Endothelial cell of umbilical vein (primary cell): ENCODE results near the gene MS4A15. TPM values are rescaled to one million over a fixed set of nuclear protein-coding genes. Genes with fewer than 3 reads are reported as not detected.

Experiments
- BruUV-seq: library from RNA; stranded (reverse); fragments of 400-500 nt; replicated peaks from 2 replicates; lab custom pipeline; 2021; lab: Mats Ljungman, UMichigan
- CTCF ChIA-PET: fragments of 300-600, 350-600 bp; sonication (Branson Sonifier 250); formaldehyde crosslinking; loops from one replicate; lab custom pipeline; 2021; ENCODE audit warnings: antibody characterized with exemption, inconsistent platforms; lab: Charles Lee
- POLR2A ChIA-PET: fragments of 300-600, 350-600 bp; sonication (Branson Sonifier 250); formaldehyde crosslinking; loops from one replicate; lab custom pipeline; 2021; ENCODE audit warnings: antibody characterized with exemption, inconsistent platforms; lab: Charles Lee
- DNase-seq: peaks from one replicate; pipeline ENCODE4 v3.0.0-alpha.2; 2011; ENCODE audit warnings: low read depth, low spot score
- FAIRE-seq: peaks from 2 replicates; lab custom pipeline; 2011; peaks lifted over from hg19 to GRCh38; lab: Jason Lieb, UNC
- H2AFZ ChIP-seq: 2 replicates; pipeline ENCODE4 v1.6.0; 2012; ENCODE audit warnings: low read depth, low read length, control low read depth, inconsistent platforms
- H3K27ac ChIP-seq: 2 replicates; pipeline ENCODE4 v1.5.1; 2011; ENCODE audit warnings: low read depth, mild to moderate bottlenecking, control low read depth, low read length, moderate library complexity; ENCODE audit not compliant: insufficient read depth
- H3K27me3 ChIP-seq, 2 experiments: 2 replicates each; pipeline versions ENCODE4 v1.6.0 to v1.6.1; 2011; ENCODE audit warnings: low read length in 2 of 2, mixed read lengths in 1 of 2; ENCODE audit not compliant: control insufficient read depth in 2 of 2, insufficient read depth in 2 of 2
- H3K36me3 ChIP-seq, 2 experiments: 2 replicates in 1 of 2; 3 replicates in 1 of 2; pipeline ENCODE4 v1.5.1; 2011; ENCODE audit warnings: low read length in 2 of 2, mild to moderate bottlenecking in 1 of 2, moderate library complexity in 1 of 2; ENCODE audit not compliant: control insufficient read depth in 2 of 2, insufficient read depth in 2 of 2; ENCODE audit errors: extremely low read depth in 1 of 2
- H3K4me1 ChIP-seq: 3 replicates; pipeline ENCODE4 v1.5.1; 2011; ENCODE audit warnings: mild to moderate bottlenecking, low read length; ENCODE audit not compliant: control insufficient read depth, insufficient read depth; ENCODE audit errors: extremely low read depth
- H3K4me2 ChIP-seq: 2 replicates; pipeline ENCODE4 v1.6.1; 2011; ENCODE audit warnings: low read length, control low read depth, mixed read lengths; ENCODE audit not compliant: insufficient read depth
- H3K4me3 ChIP-seq, 3 experiments: fragments of 200-600 bp in 1 of 3; sonication (generic), shearing (Covaris generic) in 1 of 3; replicated peaks in 1 of 3; 2 replicates each; pipeline ENCODE4 v1.5.1; 2011 to 2016; ENCODE audit warnings: control low read depth in 3 of 3, low read length in 3 of 3, mild to moderate bottlenecking in 2 of 3, inconsistent platforms in 1 of 3, low read depth in 1 of 3, moderate library complexity in 1 of 3; ENCODE audit not compliant: insufficient read depth in 1 of 3
- H3K79me2 ChIP-seq: 2 replicates; pipeline ENCODE4 v1.6.0; 2012; ENCODE audit warnings: low read length, inconsistent platforms; ENCODE audit not compliant: control insufficient read depth, insufficient read depth
- H3K9ac ChIP-seq: replicated peaks from 2 replicates; pipeline ENCODE3; 2011; ENCODE audit warnings: low read length, control low read depth; ENCODE audit not compliant: insufficient read depth; ENCODE audit errors: extremely low read depth
- H3K9me1 ChIP-seq: replicated peaks from 3 replicates; pipeline ENCODE4 v1.6.0; 2011; ENCODE audit warnings: mild to moderate bottlenecking, low read length; ENCODE audit not compliant: control insufficient read depth, insufficient read depth; ENCODE audit errors: extremely low read depth
- H3K9me3 ChIP-seq: replicated peaks from 2 replicates; pipeline ENCODE4 v1.5.1; 2012; ENCODE audit warnings: low read length, inconsistent platforms; ENCODE audit not compliant: control insufficient read depth, insufficient read depth
- H4K20me1 ChIP-seq: replicated peaks from 2 replicates; pipeline ENCODE3; 2011; ENCODE audit warnings: mild to moderate bottlenecking, low read length; ENCODE audit not compliant: control insufficient read depth, insufficient read depth; ENCODE audit errors: extremely low read depth
- EZH2 ChIP-seq: IDR thresholded peaks from 2 replicates; pipeline ENCODE4 v1.6.1; 2012; ENCODE audit warnings: borderline replicate concordance, low read depth, mild to moderate bottlenecking, moderate library complexity, low read length, inconsistent platforms; ENCODE audit not compliant: severe bottlenecking
- FOS ChIP-seq: IDR thresholded peaks from 2 replicates; pipeline ENCODE4 v1.6.1; 2011; ENCODE audit warnings: mild to moderate bottlenecking, low read length, moderate library complexity, borderline replicate concordance; ENCODE audit not compliant: insufficient read depth
- GATA2 ChIP-seq: IDR thresholded peaks from 2 replicates; pipeline ENCODE4 v1.7.0; 2011; ENCODE audit warnings: low read depth, mild to moderate bottlenecking, moderate library complexity, mixed read lengths, low read length; ENCODE audit not compliant: insufficient read length, insufficient read depth
- JUN ChIP-seq: IDR thresholded peaks from 2 replicates; pipeline ENCODE4 v1.6.1; 2011; ENCODE audit warnings: borderline replicate concordance, low read depth; ENCODE audit not compliant: insufficient read length, insufficient read depth
- MYC ChIP-seq: IDR thresholded peaks from one replicate; pipeline ENCODE4 v1.6.1; 2011; ENCODE audit warnings: mild to moderate bottlenecking, low read depth, low read length
- POLR2A ChIP-seq: IDR thresholded peaks from 2 replicates; pipeline ENCODE4 v1.6.1; 2012; ENCODE audit warnings: low read depth, mild to moderate bottlenecking, control low read depth, low read length
- POLR2AphosphoS5 ChIP-seq: IDR thresholded peaks from 2 replicates; pipeline ENCODE4 v1.6.1; 2012; ENCODE audit warnings: low read depth, mild to moderate bottlenecking, control low read depth, low read length, moderate library complexity; ENCODE audit not compliant: insufficient read depth
- dilution Hi-C: fragments of 300-500 bp; cut with MboI; formaldehyde crosslinking; loops from one replicate; pipeline ENCODE4 v1.15.0; 2019; ENCODE audit warnings: low sequenced_read_pairs; ENCODE audit not compliant: extremely low pct_ligation_motif_present
- intact Hi-C: fragments of 100-400 bp; cut with micrococcal nuclease; formaldehyde crosslinking; loops from one replicate; pipeline ENCODE4 v1.10.0; 2022
- polyA plus RNA-seq, 4 experiments: library from polyadenylated mRNA; depleted of rRNA in 3 of 4; stranded (reverse) in 3 of 4; unstranded in 1 of 4; fragments of >200 nt; gene quantifications; 2 replicates each; pipeline versions ENCODE4 v1.2.1 to v1.2.3, GENCODE V29; 2011 to 2012; ENCODE audit warnings: missing spikeins in 1 of 4
- total RNA-seq: library from RNA; stranded (reverse); gene quantifications from 2 replicates; pipeline ENCODE4 v1.2.3, GENCODE V29; 2021
- TF ChIP-seq, protein P1 (sequence below), 2 donors: IDR thresholded peaks; 1 replicate in 1 of 2; 2 replicates in 1 of 2; pipeline ENCODE4 v1.5.1; 2011; ENCODE audit warnings: low read length in 2 of 2, mild to moderate bottlenecking in 2 of 2, moderate library complexity in 2 of 2, control low read depth in 1 of 2, inconsistent platforms in 1 of 2, low read depth in 1 of 2; ENCODE audit not compliant: insufficient read depth in 1 of 2; ENCODE audit errors: extremely low read depth in 1 of 2
- TF ChIP-seq, protein P2 (sequence below): IDR thresholded peaks from 2 replicates; pipeline ENCODE4 v1.6.1; 2011; ENCODE audit not compliant: insufficient read depth, insufficient read length

Gene MS4A15
- total and polyA plus RNA-seq, 2 donors (not counting 3 experiments of a cell fraction or from before 2014, with no cell fraction given), result not detected

DNA sequence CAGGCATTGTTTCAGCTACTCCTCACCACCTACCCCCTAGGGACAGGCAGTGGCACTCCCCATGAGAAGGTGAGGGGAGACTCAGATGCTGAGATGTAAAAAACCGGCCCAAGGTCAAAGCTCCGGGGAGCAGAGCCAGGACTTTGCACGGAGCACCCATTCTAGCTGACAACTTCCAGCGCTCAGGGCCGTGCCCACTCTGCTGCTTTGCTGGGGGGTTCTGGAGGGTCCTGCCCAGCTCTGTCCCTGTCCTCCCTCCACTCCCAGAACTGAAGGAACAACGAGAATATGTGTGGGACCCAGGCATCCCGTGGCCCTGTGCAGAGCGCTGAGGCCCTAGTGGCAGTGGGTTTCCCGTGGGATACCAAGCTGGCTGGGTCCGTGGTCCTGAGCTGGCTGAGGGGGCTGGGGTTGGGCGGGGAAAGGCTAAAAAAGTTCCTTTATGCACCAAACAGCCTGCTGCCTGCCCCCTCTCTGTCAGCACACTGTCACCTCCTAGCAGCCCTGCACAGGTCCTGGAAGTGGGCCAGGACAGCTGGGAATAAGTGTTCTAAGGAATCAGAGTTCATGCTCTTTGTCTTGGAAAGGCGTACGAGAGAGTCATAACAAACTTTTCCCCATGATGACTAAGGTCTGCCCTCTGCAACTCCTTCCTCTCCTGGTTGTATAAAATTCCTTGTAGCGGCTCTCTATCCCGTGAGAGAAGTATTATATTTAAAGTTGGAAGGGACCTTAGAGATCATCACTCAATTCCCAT, 30.3 kb downstream of the MS4A15 start:
- Histone ChIP-seq H3K79me2 (no peaks in the 10 kb centered on the region), H3K27ac (peak overlapping the region; percentile 78), H3K9me1 (no peaks in the 10 kb centered on the region), H4K20me1 (no peaks in the 10 kb centered on the region), H3K4me3 (no peak overlapping the region), H3K9me3 (no peaks in the 10 kb centered on the region), H3K4me2 (no peak overlapping the region), H3K27me3 (no peaks in the 10 kb centered on the region), H2AFZ (peak overlapping the region; percentile 20), H3K36me3 (no peaks in the 10 kb centered on the region), H3K4me1 (peaks cover 28% of the 10 kb centered on the region), H3K9ac (peak overlapping the region; percentile 27)
- peak; percentile 78 for TF ChIP-seq FOS
- TF ChIP-seq, protein P1, sequence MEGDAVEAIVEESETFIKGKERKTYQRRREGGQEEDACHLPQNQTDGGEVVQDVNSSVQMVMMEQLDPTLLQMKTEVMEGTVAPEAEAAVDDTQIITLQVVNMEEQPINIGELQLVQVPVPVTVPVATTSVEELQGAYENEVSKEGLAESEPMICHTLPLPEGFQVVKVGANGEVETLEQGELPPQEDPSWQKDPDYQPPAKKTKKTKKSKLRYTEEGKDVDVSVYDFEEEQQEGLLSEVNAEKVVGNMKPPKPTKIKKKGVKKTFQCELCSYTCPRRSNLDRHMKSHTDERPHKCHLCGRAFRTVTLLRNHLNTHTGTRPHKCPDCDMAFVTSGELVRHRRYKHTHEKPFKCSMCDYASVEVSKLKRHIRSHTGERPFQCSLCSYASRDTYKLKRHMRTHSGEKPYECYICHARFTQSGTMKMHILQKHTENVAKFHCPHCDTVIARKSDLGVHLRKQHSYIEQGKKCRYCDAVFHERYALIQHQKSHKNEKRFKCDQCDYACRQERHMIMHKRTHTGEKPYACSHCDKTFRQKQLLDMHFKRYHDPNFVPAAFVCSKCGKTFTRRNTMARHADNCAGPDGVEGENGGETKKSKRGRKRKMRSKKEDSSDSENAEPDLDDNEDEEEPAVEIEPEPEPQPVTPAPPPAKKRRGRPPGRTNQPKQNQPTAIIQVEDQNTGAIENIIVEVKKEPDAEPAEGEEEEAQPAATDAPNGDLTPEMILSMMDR (IDR thresholded peaks at IDR 0.05; ENCODE audit: extremely low read depth in 1 of 2, insufficient read depth in 1 of 2, low read depth in 1 of 2, low read length in 2 of 2), result no peak
- peak; percentile 60 for TF ChIP-seq JUN
- TF ChIP-seq EZH2, result no peak
- TF ChIP-seq POLR2A, result no peak
- no peak for TF ChIP-seq MYC
- peak; percentile 67 for TF ChIP-seq POLR2AphosphoS5
- TF ChIP-seq GATA2, result no peak
- TF ChIP-seq, protein P2, sequence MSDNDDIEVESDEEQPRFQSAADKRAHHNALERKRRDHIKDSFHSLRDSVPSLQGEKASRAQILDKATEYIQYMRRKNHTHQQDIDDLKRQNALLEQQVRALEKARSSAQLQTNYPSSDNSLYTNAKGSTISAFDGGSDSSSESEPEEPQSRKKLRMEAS, result no peak
- FAIRE-seq, result peak; percentile 98
- CTCF ChIA-PET, result interaction anchor here (0.9 to 2.4 kb wide), 4 partner anchors 10 to 113 kb away, joined by 3 to 18 read pairs (median 6); no protein-coding TSS in a partner anchor
- peak; percentile 96 for DNase-seq
- intact Hi-C loops (loop anchor here (1.0 to 5.0 kb wide), 3 partner anchors 12 to 45 kb away; no protein-coding TSS in a partner anchor), dilution Hi-C loops (no loop called here)
- BruUV-seq, result no TSS peak
- POLR2A ChIA-PET, result interaction anchor here (0.6 kb wide), 1 partner anchor 22 kb away, joined by 4 read pairs; no protein-coding TSS in a partner anchor
